ENCODE data around the gene HTR3B.

DNA sequence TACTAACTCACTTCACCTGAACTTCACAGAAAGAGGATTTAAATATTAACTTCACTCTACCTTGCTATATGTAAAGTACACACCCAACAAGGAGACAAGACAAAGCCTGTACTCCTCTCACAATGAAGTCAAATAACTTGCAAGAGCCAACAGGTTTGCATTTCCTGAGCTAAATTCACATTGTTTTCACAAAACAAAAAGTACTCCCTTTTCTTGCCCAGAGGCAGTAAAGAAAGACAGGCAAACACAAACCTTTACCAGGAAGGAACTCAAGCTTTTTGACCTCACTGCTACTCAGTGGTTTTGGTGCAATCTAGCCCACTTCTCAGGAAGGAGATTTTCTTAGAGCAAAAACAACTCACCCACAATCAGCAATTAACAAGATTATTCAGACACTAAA lies 44.9 kb upstream of the HTR3B start:
- TF ChIP-seq, protein P1, sequence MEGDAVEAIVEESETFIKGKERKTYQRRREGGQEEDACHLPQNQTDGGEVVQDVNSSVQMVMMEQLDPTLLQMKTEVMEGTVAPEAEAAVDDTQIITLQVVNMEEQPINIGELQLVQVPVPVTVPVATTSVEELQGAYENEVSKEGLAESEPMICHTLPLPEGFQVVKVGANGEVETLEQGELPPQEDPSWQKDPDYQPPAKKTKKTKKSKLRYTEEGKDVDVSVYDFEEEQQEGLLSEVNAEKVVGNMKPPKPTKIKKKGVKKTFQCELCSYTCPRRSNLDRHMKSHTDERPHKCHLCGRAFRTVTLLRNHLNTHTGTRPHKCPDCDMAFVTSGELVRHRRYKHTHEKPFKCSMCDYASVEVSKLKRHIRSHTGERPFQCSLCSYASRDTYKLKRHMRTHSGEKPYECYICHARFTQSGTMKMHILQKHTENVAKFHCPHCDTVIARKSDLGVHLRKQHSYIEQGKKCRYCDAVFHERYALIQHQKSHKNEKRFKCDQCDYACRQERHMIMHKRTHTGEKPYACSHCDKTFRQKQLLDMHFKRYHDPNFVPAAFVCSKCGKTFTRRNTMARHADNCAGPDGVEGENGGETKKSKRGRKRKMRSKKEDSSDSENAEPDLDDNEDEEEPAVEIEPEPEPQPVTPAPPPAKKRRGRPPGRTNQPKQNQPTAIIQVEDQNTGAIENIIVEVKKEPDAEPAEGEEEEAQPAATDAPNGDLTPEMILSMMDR (IDR thresholded peaks at IDR 0.05), result no peak
- TF ChIP-seq POLR2A (IDR thresholded peaks at IDR 0.05), result no peak

Measured in thyroid gland (tissue), 4 donors.